Muscle of arm (tissue), 12 donors: ENCODE results near the gene RPL10A. TPM values are rescaled to one million over a fixed set of nuclear protein-coding genes. Genes with fewer than 3 reads are reported as not detected.

Source experiments
- polyA plus RNA-seq, 12 donors: library from polyadenylated mRNA; unstranded; fragments of 120-200 nt; gene quantifications; one replicate each; pipeline ENCODE4 v1.2.1, GENCODE V29; 2013; ENCODE audit not compliant: insufficient read length in 12 of 12

Gene RPL10A
- polyA plus RNA-seq, 12 donors, result 2,007 to 3,850 (median 2,490) TPM

Other genes with a start within 250 kb of the RPL10A start
- 10 to 100 TPM in 11 of 12 donors, not detected in 1; 16.0 to 40.5 (median 25.6) TPM for gene ZNF76, start 208.7 kb upstream of the RPL10A start, polyA plus RNA-seq
- 10 to 100 TPM in 1 of 12 donors, 1 to 10 TPM in 10, not detected in 1; 2.9 to 16.7 (median 4.4) TPM for gene DEF6, start 170.6 kb upstream of the RPL10A start, polyA plus RNA-seq
- 10 to 100 TPM in 11 of 12 donors, not detected in 1; 16.9 to 26.4 (median 21.1) TPM for gene PPARD, start 125.8 kb upstream of the RPL10A start, polyA plus RNA-seq
- 10 to 100 TPM in 11 of 12 donors, not detected in 1; 14.2 to 26.4 (median 18.7) TPM for gene FANCE, start 16.1 kb upstream of the RPL10A start, polyA plus RNA-seq
- 100 to 1,000 TPM in 1 of 12 donors, 10 to 100 TPM in 11; 46.2 to 212 (median 59.5) TPM for gene TEAD3, start 28.7 kb downstream of the RPL10A start, polyA plus RNA-seq
- 1 to 10 TPM in 8 of 12 donors, under 1 TPM in 2, not detected in 2; 0.66 to 5.8 (median 1.4) TPM for gene TULP1, start 44.5 kb downstream of the RPL10A start, polyA plus RNA-seq
- 10 to 100 TPM in 11 of 12 donors, not detected in 1; 11.5 to 28.3 (median 19.7) TPM for gene FKBP5, start 220.5 kb downstream of the RPL10A start, polyA plus RNA-seq